Body of pancreas (tissue), 4 donors: Measurements from ENCODE around the gene KRT222.

ENCODE experiments used
- CTCF ChIP-seq, 7 experiments: fragments of 450-650 bp in 4 of 7; fragments of 200-600 bp in 3 of 7; sonication (generic) in 3 of 7; IDR thresholded peaks; one replicate each; pipeline ENCODE4 v1.5.1; 2016 to 2019; ENCODE audit warnings: antibody characterized with exemption in 7 of 7
- POLR2A ChIP-seq, 3 donors: fragments of 450-650 bp; IDR thresholded peaks; one replicate each; pipeline ENCODE4 v1.6.1; 2016; ENCODE audit warnings: antibody characterized with exemption in 3 of 3, mild to moderate bottlenecking in 2 of 3

- TF ChIP-seq CTCF (IDR thresholded peaks at IDR 0.05) (no peak), POLR2A (IDR thresholded peaks at IDR 0.05) (no peak)
These were observed 21.2 kb upstream of the KRT222 start for GRCh38 chr17:40686192-40686591.
